IMR-90 (cell line): ENCODE measurements around the gene CCDC137. TPM values are rescaled to one million over a fixed set of nuclear protein-coding genes. Genes with fewer than 3 reads are reported as not detected.

Source experiments
- ATAC-seq: fragments of 200-7000 bp; cut with Tn5 transposase; 2 replicates; pipeline ENCODE4 v1.9.1; 2020; ENCODE audit warnings: low read depth, mild to moderate bottlenecking, moderate library complexity
- BruUV-seq: library from RNA; stranded (reverse); fragments of 400-500 nt; replicated peaks from 2 replicates; lab custom pipeline; 2021; lab: Mats Ljungman, UMichigan
- CTCF ChIA-PET: fragments of 300-600 bp; formaldehyde crosslinking; extraction: SDS; loops from one replicate; lab custom pipeline; 2021; ENCODE audit warnings: antibody characterized with exemption; lab: Yijun Ruan, JAX
- POLR2A ChIA-PET: fragments of 300-600 bp; sonication (Branson Sonifier 250); formaldehyde crosslinking; loops from one replicate; lab custom pipeline; 2022; ENCODE audit warnings: antibody characterized with exemption; ENCODE audit not compliant: unreplicated experiment; lab: Charles Lee
- DNase-seq: peaks from one replicate; pipeline ENCODE4 v3.0.0; 2013
- H2AFZ ChIP-seq: replicated peaks from 2 replicates; pipeline ENCODE3; 2013; ENCODE audit warnings: low read length, mild to moderate bottlenecking; ENCODE audit not compliant: poor library complexity
- H2AK5ac ChIP-seq: 2 replicates; pipeline ENCODE4 v1.6.1; 2013; ENCODE audit warnings: low read depth, low read length, inconsistent platforms
- H2AK9ac ChIP-seq: replicated peaks from 2 replicates; pipeline ENCODE3; 2013; ENCODE audit warnings: mild to moderate bottlenecking, low read depth, low read length, moderate library complexity; ENCODE audit not compliant: poor library complexity
- H2BK120ac ChIP-seq: 2 replicates; pipeline ENCODE4 v1.6.1; 2013; ENCODE audit warnings: low read depth, low read length, inconsistent platforms
- H2BK15ac ChIP-seq: 3 replicates; pipeline ENCODE4 v1.6.1; 2013; ENCODE audit warnings: low read depth, low read length, inconsistent platforms
- H2BK20ac ChIP-seq: 2 replicates; pipeline ENCODE4 v1.6.1; 2013; ENCODE audit warnings: low read depth, mild to moderate bottlenecking, inconsistent platforms, low read length, moderate library complexity
- H2BK5ac ChIP-seq: 2 replicates; pipeline ENCODE4 v1.6.1; 2013; ENCODE audit warnings: mild to moderate bottlenecking, low read depth, low read length, inconsistent platforms; ENCODE audit not compliant: poor library complexity, severe bottlenecking
- H3K14ac ChIP-seq: replicated peaks from 2 replicates; pipeline ENCODE4 v1.6.1; 2013; ENCODE audit warnings: low read depth, low read length, inconsistent platforms
- H3K18ac ChIP-seq: 2 replicates; pipeline ENCODE4 v1.6.1; 2013; ENCODE audit warnings: low read depth, low read length, control low read depth
- H3K23ac ChIP-seq: 2 replicates; pipeline ENCODE4 v1.6.1; 2013; ENCODE audit warnings: low read depth, low read length, inconsistent platforms
- H3K27ac ChIP-seq: 2 replicates; pipeline ENCODE4 v1.5.1; 2013; ENCODE audit warnings: mild to moderate bottlenecking, control low read depth, low read length; ENCODE audit not compliant: insufficient read depth
- H3K27me3 ChIP-seq: 2 replicates; pipeline ENCODE4 v1.6.1; 2013; ENCODE audit warnings: low read length; ENCODE audit not compliant: control insufficient read depth, insufficient read depth
- H3K36me3 ChIP-seq: 2 replicates; pipeline ENCODE4 v1.6.1; 2013; ENCODE audit warnings: low read length, mixed read lengths; ENCODE audit not compliant: control insufficient read depth, insufficient read depth
- H3K4ac ChIP-seq: 2 replicates; pipeline ENCODE4 v1.6.1; 2013; ENCODE audit warnings: low read depth, low read length, inconsistent platforms
- H3K4me1 ChIP-seq: 2 replicates; pipeline ENCODE4 v1.6.1; 2013; ENCODE audit warnings: low read length, mixed read lengths; ENCODE audit not compliant: control insufficient read depth, insufficient read depth
- H3K4me2 ChIP-seq: 2 replicates; pipeline ENCODE4 v1.6.1; 2013; ENCODE audit warnings: low read depth, mild to moderate bottlenecking, control low read depth, low read length, moderate library complexity
- H3K4me3 ChIP-seq: 2 replicates; pipeline ENCODE4 v1.5.1; 2013; ENCODE audit warnings: low read depth, mild to moderate bottlenecking, control low read depth, low read length, moderate library complexity; ENCODE audit not compliant: insufficient read depth
- H3K56ac ChIP-seq: 2 replicates; pipeline ENCODE4 v1.6.1; 2013; ENCODE audit warnings: low read length, inconsistent platforms; ENCODE audit not compliant: insufficient read depth; ENCODE audit errors: extremely low read depth
- H3K79me1 ChIP-seq, 2 experiments: 2 replicates each; pipeline ENCODE4 v1.6.1; 2013; ENCODE audit warnings: low read length in 2 of 2, inconsistent platforms in 1 of 2, low read depth in 1 of 2
- H3K9ac ChIP-seq: 2 replicates; pipeline ENCODE4 v1.6.1; 2013; ENCODE audit warnings: low read depth, low read length, control low read depth
- H3K9me1 ChIP-seq: 2 replicates; pipeline ENCODE4 v1.6.1; 2013; ENCODE audit warnings: low read length, inconsistent platforms; ENCODE audit not compliant: insufficient read depth
- H3K9me3 ChIP-seq: 2 replicates; pipeline ENCODE4 v1.6.1; 2013; ENCODE audit warnings: low read length; ENCODE audit not compliant: control insufficient read depth, insufficient read depth
- H4K20me1 ChIP-seq: 2 replicates; pipeline ENCODE4 v1.6.1; 2013; ENCODE audit warnings: low read length, inconsistent platforms; ENCODE audit not compliant: insufficient read depth
- H4K5ac ChIP-seq: 2 replicates; pipeline ENCODE4 v1.6.1; 2013; ENCODE audit warnings: mild to moderate bottlenecking, low read depth, low read length, control low read depth
- H4K8ac ChIP-seq, 2 experiments: 2 replicates each; pipeline ENCODE4 v1.6.1; 2013; ENCODE audit warnings: low read depth in 2 of 2, low read length in 2 of 2, control low read depth in 1 of 2, inconsistent platforms in 1 of 2
- H4K91ac ChIP-seq: 2 replicates; pipeline ENCODE4 v1.6.1; 2013; ENCODE audit warnings: low read depth, low read length, inconsistent platforms; ENCODE audit not compliant: insufficient read depth
- BHLHE40 ChIP-seq: fragments of 150-350 bp; IDR thresholded peaks from 2 replicates; pipeline ENCODE4 v1.6.1; 2016; ENCODE audit warnings: mild to moderate bottlenecking, low read depth, low read length
- CEBPB ChIP-seq: IDR thresholded peaks from 2 replicates; pipeline ENCODE4 v1.6.1; 2012; ENCODE audit warnings: low read depth, low read length, improper control_type of control experiment
- CHD1 ChIP-seq: IDR thresholded peaks from 2 replicates; pipeline ENCODE4 v1.6.1; 2012; ENCODE audit warnings: low read depth, low read length, improper control_type of control experiment
- FOS ChIP-seq: fragments of 150-350 bp; IDR thresholded peaks from 2 replicates; pipeline ENCODE4 v1.6.1; 2016; ENCODE audit warnings: low read depth, low read length
- MAFK ChIP-seq: IDR thresholded peaks from 2 replicates; pipeline ENCODE4 v1.6.1; 2012; ENCODE audit warnings: low read depth, low read length, improper control_type of control experiment
- MAZ ChIP-seq: IDR thresholded peaks from 2 replicates; pipeline ENCODE4 v1.6.1; 2012; ENCODE audit warnings: low read depth, mild to moderate bottlenecking, low read length, improper control_type of control experiment, moderate library complexity, borderline replicate concordance
- NFE2L2 ChIP-seq: fragments of 150-350 bp; IDR thresholded peaks from 2 replicates; pipeline ENCODE4 v1.6.1; 2016; ENCODE audit warnings: low read depth, mild to moderate bottlenecking, low read length
- POLR2A ChIP-seq: IDR thresholded peaks from 2 replicates; pipeline ENCODE4 v1.6.1; 2012; ENCODE audit warnings: mild to moderate bottlenecking, low read depth, low read length
- RAD21 ChIP-seq: IDR thresholded peaks from 2 replicates; pipeline ENCODE4 v1.6.1; 2012; ENCODE audit warnings: low read length, improper control_type of control experiment
- RCOR1 ChIP-seq: IDR thresholded peaks from 2 replicates; pipeline ENCODE4 v1.6.1; 2012; ENCODE audit warnings: mild to moderate bottlenecking, low read length, improper control_type of control experiment; ENCODE audit not compliant: insufficient replicate concordance
- RFX5 ChIP-seq: IDR thresholded peaks from 2 replicates; pipeline ENCODE4 v1.8.0; 2012; ENCODE audit warnings: low read depth, mild to moderate bottlenecking, low read length, moderate library complexity
- SMC3 ChIP-seq: fragments of 150-350 bp; IDR thresholded peaks from 2 replicates; pipeline ENCODE4 v1.6.1; 2016; ENCODE audit warnings: low read depth, mild to moderate bottlenecking, antibody characterized with exemption, low read length, moderate library complexity
- WGBS, 2 experiments: methylation state at CpG; one replicate each; pipeline versions ENCODE4 v1.1.5 to v1.1.7; 2013; ENCODE audit warnings: missing lambda C conversion rate in 2 of 2; ENCODE audit not compliant: insufficient read length in 1 of 2; ENCODE audit errors: extremely low coverage in 2 of 2; 5-methylcytosine and 5-hydroxymethylcytosine counted together
- dilution Hi-C: fragments of 300-500 bp; cut with HindIII; formaldehyde crosslinking; loops from one replicate; pipeline ENCODE4 v1.14.3; 2018; ENCODE audit warnings: low sequenced_read_pairs; ENCODE audit not compliant: unreplicated experiment
- in situ Hi-C: fragments of 300-500 bp; cut with MboI; formaldehyde crosslinking; loops from 3 replicates; pipeline ENCODE4 v1.14.3; 2019; ENCODE audit warnings: low sequenced_read_pairs, inconsistent platforms, mixed read lengths
- intact Hi-C: fragments of 100-400 bp; cut with micrococcal nuclease; formaldehyde crosslinking; loops from 2 replicates; pipeline ENCODE4 v1.10.0; 2022
- polyA plus RNA-seq, 3 experiments: library from polyadenylated mRNA; depleted of rRNA; stranded (reverse); fragments of >200 nt; gene quantifications; 2 replicates each; pipeline ENCODE4 v1.2.3, GENCODE V29; 2012; ENCODE audit warnings: low replicate concordance in 1 of 3
- total RNA-seq: library from RNA; depleted of rRNA; stranded (reverse); fragments of >200 nt; gene quantifications from 2 replicates; pipeline ENCODE4 v1.2.3, GENCODE V29; 2012
- TF ChIP-seq, protein P1 (sequence below): fragments of 150-350 bp; IDR thresholded peaks from 2 replicates; pipeline ENCODE4 v1.6.1; 2016; ENCODE audit warnings: low read depth, mild to moderate bottlenecking, low read length, moderate library complexity, borderline replicate concordance
- TF ChIP-seq, protein P2 (sequence below): conservative IDR thresholded peaks from 2 replicates; pipeline ENCODE4 v1.5.1; 2012; ENCODE audit warnings: mild to moderate bottlenecking, low read depth, low read length, improper control_type of control experiment
- TF ChIP-seq, protein P3 (sequence below): fragments of 150-350 bp; IDR thresholded peaks from 2 replicates; pipeline ENCODE4 v1.6.1; 2017; ENCODE audit warnings: mild to moderate bottlenecking, antibody characterized with exemption, low read length, low read depth

Gene CCDC137
- total and polyA plus RNA-seq, 2 of the 4 experiments (the other 2 are of a cell fraction): 7.5 to 18.4 TPM

DNA sequence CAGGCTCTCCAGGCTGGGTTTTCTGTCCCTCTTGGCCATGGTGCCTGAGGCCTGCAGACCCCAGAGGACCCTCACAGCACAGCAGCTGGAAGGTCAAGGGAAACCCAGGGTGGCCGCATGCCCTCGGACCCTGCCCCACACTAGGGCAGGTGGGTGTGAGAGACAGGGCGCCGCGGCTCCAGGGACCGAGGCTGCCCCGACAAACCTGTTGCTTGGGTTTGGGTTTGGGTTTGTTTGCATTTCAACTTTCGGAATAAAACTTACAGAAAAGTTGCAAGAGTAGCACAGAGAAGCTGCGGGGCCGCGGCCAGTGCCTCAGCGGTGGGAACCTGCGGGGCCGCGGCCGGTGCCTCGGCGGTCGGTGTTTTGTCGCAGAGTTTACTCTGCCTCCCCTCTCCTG, 25.1 kb downstream of the CCDC137 start:
- in situ Hi-C loops: no loop called here
- H3K18ac ChIP-seq: no peak overlapping the region
- no peak overlapping the region for H2BK20ac ChIP-seq
- H2BK5ac ChIP-seq: no peak overlapping the region
- no peak overlapping the region for H3K4ac ChIP-seq
- DNase-seq: no peak
- no peak overlapping the region for H3K56ac ChIP-seq
- no peak overlapping the region for H4K5ac ChIP-seq
- H2BK120ac ChIP-seq: no peak overlapping the region
- H3K27ac ChIP-seq: no peak overlapping the region
- peaks cover 7 to 47% of the 10 kb centered on the region in 2 experiments for H3K79me1 ChIP-seq
- ChIA-PET CTCF (no interaction called here), POLR2A (no interaction called here)
- no peak overlapping the region for H4K8ac ChIP-seq
- H4K20me1 ChIP-seq: peaks cover 79% of the 10 kb centered on the region
- 89% methylated on average over 5 of the region's 20 CpGs; no CpG with 5 or more reads in 1 of the 2 experiments for WGBS, 2 experiments
- H3K27me3 ChIP-seq: no peaks in the 10 kb centered on the region
- H3K9me3 ChIP-seq: no peaks in the 10 kb centered on the region
- TF ChIP-seq POLR2A (no peak), CEBPB (no peak), FOS (no peak), RCOR1 (no peak), NFE2L2 (no peak), BHLHE40 (no peak), CHD1 (no peak), MAZ (no peak), SMC3 (no peak), MAFK (no peak), RFX5 (no peak), RAD21 (no peak)
- TF ChIP-seq, protein P1, sequence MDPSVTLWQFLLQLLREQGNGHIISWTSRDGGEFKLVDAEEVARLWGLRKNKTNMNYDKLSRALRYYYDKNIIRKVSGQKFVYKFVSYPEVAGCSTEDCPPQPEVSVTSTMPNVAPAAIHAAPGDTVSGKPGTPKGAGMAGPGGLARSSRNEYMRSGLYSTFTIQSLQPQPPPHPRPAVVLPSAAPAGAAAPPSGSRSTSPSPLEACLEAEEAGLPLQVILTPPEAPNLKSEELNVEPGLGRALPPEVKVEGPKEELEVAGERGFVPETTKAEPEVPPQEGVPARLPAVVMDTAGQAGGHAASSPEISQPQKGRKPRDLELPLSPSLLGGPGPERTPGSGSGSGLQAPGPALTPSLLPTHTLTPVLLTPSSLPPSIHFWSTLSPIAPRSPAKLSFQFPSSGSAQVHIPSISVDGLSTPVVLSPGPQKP: no peak
- TF ChIP-seq, protein P2, sequence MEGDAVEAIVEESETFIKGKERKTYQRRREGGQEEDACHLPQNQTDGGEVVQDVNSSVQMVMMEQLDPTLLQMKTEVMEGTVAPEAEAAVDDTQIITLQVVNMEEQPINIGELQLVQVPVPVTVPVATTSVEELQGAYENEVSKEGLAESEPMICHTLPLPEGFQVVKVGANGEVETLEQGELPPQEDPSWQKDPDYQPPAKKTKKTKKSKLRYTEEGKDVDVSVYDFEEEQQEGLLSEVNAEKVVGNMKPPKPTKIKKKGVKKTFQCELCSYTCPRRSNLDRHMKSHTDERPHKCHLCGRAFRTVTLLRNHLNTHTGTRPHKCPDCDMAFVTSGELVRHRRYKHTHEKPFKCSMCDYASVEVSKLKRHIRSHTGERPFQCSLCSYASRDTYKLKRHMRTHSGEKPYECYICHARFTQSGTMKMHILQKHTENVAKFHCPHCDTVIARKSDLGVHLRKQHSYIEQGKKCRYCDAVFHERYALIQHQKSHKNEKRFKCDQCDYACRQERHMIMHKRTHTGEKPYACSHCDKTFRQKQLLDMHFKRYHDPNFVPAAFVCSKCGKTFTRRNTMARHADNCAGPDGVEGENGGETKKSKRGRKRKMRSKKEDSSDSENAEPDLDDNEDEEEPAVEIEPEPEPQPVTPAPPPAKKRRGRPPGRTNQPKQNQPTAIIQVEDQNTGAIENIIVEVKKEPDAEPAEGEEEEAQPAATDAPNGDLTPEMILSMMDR: no peak
- TF ChIP-seq, protein P3, sequence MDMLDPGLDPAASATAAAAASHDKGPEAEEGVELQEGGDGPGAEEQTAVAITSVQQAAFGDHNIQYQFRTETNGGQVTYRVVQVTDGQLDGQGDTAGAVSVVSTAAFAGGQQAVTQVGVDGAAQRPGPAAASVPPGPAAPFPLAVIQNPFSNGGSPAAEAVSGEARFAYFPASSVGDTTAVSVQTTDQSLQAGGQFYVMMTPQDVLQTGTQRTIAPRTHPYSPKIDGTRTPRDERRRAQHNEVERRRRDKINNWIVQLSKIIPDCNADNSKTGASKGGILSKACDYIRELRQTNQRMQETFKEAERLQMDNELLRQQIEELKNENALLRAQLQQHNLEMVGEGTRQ: no peak
- H2AFZ ChIP-seq: no peak overlapping the region
- no TSS peak for BruUV-seq
- peaks cover 95% of the 10 kb centered on the region for H3K36me3 ChIP-seq
- intact Hi-C loops: no loop called here
- H3K4me2 ChIP-seq: no peak overlapping the region
- dilution Hi-C loops: no loop called here
- H3K9ac ChIP-seq: no peak overlapping the region
- no peak for ATAC-seq
- no peak overlapping the region for H2AK9ac ChIP-seq
- no peak overlapping the region for H2AK5ac ChIP-seq
- H3K4me1 ChIP-seq: no peaks in the 10 kb centered on the region
- no peak overlapping the region for H4K91ac ChIP-seq
- no peak overlapping the region for H2BK15ac ChIP-seq
- H3K14ac ChIP-seq: no peak overlapping the region
- H3K9me1 ChIP-seq: no peaks in the 10 kb centered on the region
- H3K4me3 ChIP-seq: no peak overlapping the region
- no peak overlapping the region for H3K23ac ChIP-seq
